Lung (tissue), 12 donors: ENCODE data around the gene NACA2. TPM values are rescaled to one million over a fixed set of nuclear protein-coding genes. Genes with fewer than 3 reads are reported as not detected.

Source experiments
- ATAC-seq: fragments of 200-7000 bp; cut with Tn5 transposase; one replicate; pipeline ENCODE4 v1.9.1; 2020; ENCODE audit warnings: moderate number of reproducible peaks; ENCODE audit not compliant: insufficient read depth, low FRiP score
- DNase-seq, 3 donors: peaks; one replicate each; pipeline ENCODE4 v3.0.0-alpha.2; 2013 to 2017
- H3K27ac ChIP-seq, 2 donors: one replicate each; pipeline ENCODE4 v1.5.1; 2013; ENCODE audit warnings: mild to moderate bottlenecking in 2 of 2, moderate library complexity in 2 of 2, control low read depth in 1 of 2, inconsistent platforms in 1 of 2, low read depth in 1 of 2, low read length in 1 of 2
- H3K27me3 ChIP-seq, 3 donors: one replicate each; pipeline ENCODE4 v1.5.1; 2013; ENCODE audit warnings: low read length in 2 of 3; ENCODE audit not compliant: control insufficient read depth in 3 of 3, insufficient read depth in 3 of 3
- H3K36me3 ChIP-seq, 4 donors: one replicate each; pipeline ENCODE4 v1.5.1; 2013; ENCODE audit warnings: low read length in 4 of 4, mild to moderate bottlenecking in 1 of 4, moderate library complexity in 1 of 4; ENCODE audit not compliant: control insufficient read depth in 4 of 4, insufficient read depth in 4 of 4
- H3K4me1 ChIP-seq, 5 donors: one replicate each; pipeline ENCODE4 v1.5.1; 2013; ENCODE audit warnings: low read length in 5 of 5, mild to moderate bottlenecking in 2 of 5, moderate library complexity in 1 of 5; ENCODE audit not compliant: control insufficient read depth in 5 of 5, insufficient read depth in 5 of 5
- H3K4me3 ChIP-seq: one replicate; pipeline ENCODE4 v1.5.1; 2013; ENCODE audit warnings: mild to moderate bottlenecking, control low read depth, moderate library complexity
- H3K9ac ChIP-seq, 2 donors: one replicate each; pipeline ENCODE4 v1.5.1; 2013; ENCODE audit warnings: low read length in 2 of 2, control low read depth in 1 of 2; ENCODE audit not compliant: insufficient read depth in 1 of 2
- H3K9me3 ChIP-seq, 4 donors: one replicate each; pipeline ENCODE4 v1.5.1; 2013; ENCODE audit warnings: low read length in 3 of 4, mild to moderate bottlenecking in 1 of 4, moderate library complexity in 1 of 4; ENCODE audit not compliant: control insufficient read depth in 4 of 4, insufficient read depth in 3 of 4
- CTCF ChIP-seq: IDR thresholded peaks from 2 replicates; pipeline ENCODE4 v1.5.1; 2012; ENCODE audit warnings: mild to moderate bottlenecking; ENCODE audit errors: control extremely low read depth, extremely low read depth
- WGBS, 2 donors: extraction: QIAGEN DNeasy Blood & Tissue Kit; methylation state at CpG; one replicate each; pipeline ENCODE4 v1.1.7; 2013; 5-methylcytosine and 5-hydroxymethylcytosine counted together
- polyA plus RNA-seq, 2 donors: library from polyadenylated mRNA; stranded (reverse); fragments of 200-250 nt; gene quantifications; one replicate each; pipeline ENCODE4 v1.2.1, GENCODE V29; 2013
- total RNA-seq, 2 donors: library from RNA; depleted of rRNA in 1 of 2; stranded (reverse); fragments of >200 nt in 1 of 2; gene quantifications; one replicate each; pipeline ENCODE4 v1.2.1, GENCODE V29; 2014 to 2021
- donor health status: control.
- donor health status: control.
- donor health status: Bipolar disorder and iron deficiency.
- donor health status: healthy.
- donor health status: DM: yes; HTN: yes; CAD: no.

NACA2 gene
- total and polyA plus RNA-seq, 4 donors = 0.07 TPM; not detected in 3

- no peak for TF ChIP-seq CTCF
- no peaks in the 10 kb centered on the region for H3K4me1 ChIP-seq
- ATAC-seq (no peak), DNase-seq (no peak)
- H3K27ac ChIP-seq = no peak overlapping the region
- H3K27me3 ChIP-seq = no peaks in the 10 kb centered on the region
- peaks cover 0 to 6% (median 0%) of the 10 kb centered on the region in 4 donors for H3K9me3 ChIP-seq
- H3K9ac ChIP-seq = no peak overlapping the region
- H3K4me3 ChIP-seq = no peak overlapping the region
- WGBS, 2 donors = 47 to 79% methylated on average over 4 of the region's 4 CpGs
- no peaks in the 10 kb centered on the region for H3K36me3 ChIP-seq
These were observed 25.8 kb downstream of the NACA2 start for GRCh38 chr17:61565213-61565612.

- Histone ChIP-seq H3K4me1 (peaks cover 0 to under 1% (median 0%) of the 10 kb centered on the region in 5 donors), H3K9me3 (no peaks in the 10 kb centered on the region), H3K36me3 (no peaks in the 10 kb centered on the region), H3K27me3 (no peaks in the 10 kb centered on the region), H3K9ac (no peak overlapping the region), H3K4me3 (no peak overlapping the region), H3K27ac (no peak overlapping the region)
- WGBS, 2 donors = 74 to 82% methylated on average over 4 of the region's 4 CpGs
- TF ChIP-seq CTCF = no peak
- ATAC-seq = no peak
- no peak for DNase-seq
These were observed 28.7 kb downstream of the NACA2 start for GRCh38 chr17:61562287-61562686.

DNA sequence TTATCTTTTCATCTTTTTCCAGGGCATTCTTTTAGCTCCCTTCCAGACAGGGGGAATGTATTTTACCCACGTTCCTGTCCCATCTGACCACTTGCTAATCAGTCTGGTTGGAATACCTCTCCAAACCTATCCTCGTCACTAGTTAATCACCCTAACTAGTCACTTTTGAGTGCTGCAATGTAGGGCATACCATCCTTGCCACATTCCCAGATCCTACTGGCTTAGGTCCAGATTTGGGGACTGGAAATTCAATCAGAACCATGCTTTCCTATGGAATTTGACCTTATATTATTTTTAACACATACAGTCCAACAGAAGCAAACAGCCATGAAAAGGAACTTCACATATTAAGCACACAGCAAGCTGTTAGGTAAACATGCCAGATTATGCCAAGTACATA lies 29.7 kb downstream of the NACA2 start:
- ATAC-seq = no peak

More for the DNA sequence above, 29.7 kb downstream of the NACA2 start:
- Histone ChIP-seq H3K4me1 (peaks cover 0 to 10% (median 0%) of the 10 kb centered on the region in 5 donors), H3K4me3 (no peak overlapping the region), H3K27ac (no peak overlapping the region), H3K36me3 (no peaks in the 10 kb centered on the region), H3K27me3 (no peaks in the 10 kb centered on the region), H3K9me3 (no peaks in the 10 kb centered on the region), H3K9ac (no peak overlapping the region)
- TF ChIP-seq CTCF = no peak
- WGBS, 2 donors = 72 to 83% methylated on average over 2 of the region's 2 CpGs
- no peak for DNase-seq
